Fibroblast of upper back skin (primary cell): ENCODE data around the gene HERC3.

ENCODE experiments used
- DNase-seq: peaks from one replicate; pipeline ENCODE4 v3.0.0-alpha.2; 2013

HERC3 gene

DNA sequence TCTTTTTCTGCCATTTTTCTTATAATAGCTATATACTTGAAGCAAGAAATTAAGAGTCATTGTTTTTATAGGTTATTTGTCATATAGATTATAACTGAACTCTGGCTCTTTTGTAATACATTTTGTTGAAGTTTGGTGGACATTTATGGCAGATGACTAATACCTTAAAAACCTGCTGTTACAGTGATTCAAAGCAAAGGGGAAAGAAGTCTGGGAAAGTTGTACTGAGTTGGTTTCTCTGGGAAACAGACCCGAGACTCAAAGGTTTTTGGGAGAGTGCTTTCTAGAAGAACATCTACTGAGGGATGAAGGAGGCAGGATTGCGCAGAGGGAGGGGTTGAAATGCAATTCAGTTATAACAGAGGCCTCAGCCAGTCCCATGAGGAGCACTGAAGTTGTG, 69.5 kb downstream of the HERC3 start:
- peak; percentile 83 for DNase-seq

DNA sequence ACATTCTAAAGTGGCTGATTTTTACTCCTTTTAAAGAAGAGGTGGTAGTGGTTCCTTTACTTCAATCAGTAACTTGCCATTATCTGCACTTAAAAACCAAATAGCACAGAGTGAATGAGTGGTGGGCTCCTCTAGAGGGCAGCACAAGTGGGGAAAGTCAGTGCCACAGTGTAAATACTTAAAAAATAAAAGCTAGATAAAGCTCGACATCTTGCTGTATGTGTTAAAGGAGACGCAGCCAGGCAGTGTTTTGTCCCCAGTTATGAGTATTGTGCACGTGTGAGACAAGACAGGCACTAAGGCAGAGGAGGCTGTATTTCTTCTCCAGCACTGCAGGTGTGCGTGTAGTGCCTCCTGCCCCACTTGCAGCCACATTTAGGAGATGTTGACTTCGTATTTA, 80.7 kb downstream of the HERC3 start:
- peak; percentile 32 for DNase-seq

DNA sequence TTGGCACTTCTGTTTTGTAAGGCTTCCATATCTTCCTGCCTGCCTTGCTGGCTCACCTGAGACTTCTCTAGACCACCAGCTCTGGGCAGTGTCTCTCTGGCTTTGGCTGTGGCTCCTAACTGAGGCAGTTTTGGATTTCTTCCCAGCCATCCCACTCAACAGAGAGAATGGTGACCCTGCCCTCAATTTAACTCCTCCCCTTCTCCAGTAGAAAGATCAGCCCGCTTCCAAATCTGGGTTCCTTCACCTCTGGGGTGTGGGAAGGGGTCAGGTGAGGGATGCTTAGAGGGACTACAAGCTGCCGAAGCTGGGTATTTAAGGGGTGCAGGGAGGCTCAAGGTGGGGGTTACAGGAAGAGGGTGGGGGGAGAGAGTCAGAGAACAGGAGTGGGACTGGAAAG, 81.6 kb downstream of the HERC3 start:
- DNase-seq, result no peak

DNA sequence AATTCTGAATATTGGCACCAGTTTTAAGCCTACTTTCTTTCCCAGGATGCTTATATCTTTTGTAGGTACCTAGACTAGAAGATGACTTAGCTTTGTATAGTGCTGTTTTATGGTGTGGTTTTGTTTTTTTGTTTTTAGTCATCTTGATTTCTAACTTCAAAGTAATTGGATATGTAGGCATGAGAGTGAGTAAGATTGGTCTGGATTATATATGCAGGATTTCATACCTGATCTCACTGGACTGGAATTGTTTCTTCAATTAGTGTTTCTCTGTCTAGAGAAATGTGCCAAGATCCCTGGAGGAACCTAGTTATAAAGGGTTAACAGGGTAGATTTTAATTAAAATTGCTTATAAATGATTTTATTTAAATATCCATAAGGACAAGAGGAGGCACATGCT, 82.3 kb downstream of the HERC3 start:
- peak; percentile 37 for DNase-seq

DNA sequence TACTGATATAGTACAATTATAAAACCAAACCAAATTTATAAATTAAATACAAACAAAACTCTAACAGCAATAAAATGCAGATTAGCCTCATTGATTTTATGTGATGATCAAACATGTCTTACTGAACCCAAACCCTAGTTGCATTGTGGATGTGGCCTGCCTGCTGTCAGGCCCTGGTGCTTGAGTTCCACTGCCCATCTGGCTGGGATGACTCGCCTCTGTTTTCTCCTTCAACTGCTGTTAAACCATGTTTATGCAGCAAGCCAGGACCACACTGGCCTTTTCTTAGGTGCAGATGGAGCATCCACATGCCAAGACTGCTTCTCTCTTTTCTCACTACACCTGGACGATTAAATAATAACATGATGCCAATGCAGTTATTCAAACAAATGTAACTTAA, 82.7 kb downstream of the HERC3 start:
- peak; percentile 51 for DNase-seq

DNA sequence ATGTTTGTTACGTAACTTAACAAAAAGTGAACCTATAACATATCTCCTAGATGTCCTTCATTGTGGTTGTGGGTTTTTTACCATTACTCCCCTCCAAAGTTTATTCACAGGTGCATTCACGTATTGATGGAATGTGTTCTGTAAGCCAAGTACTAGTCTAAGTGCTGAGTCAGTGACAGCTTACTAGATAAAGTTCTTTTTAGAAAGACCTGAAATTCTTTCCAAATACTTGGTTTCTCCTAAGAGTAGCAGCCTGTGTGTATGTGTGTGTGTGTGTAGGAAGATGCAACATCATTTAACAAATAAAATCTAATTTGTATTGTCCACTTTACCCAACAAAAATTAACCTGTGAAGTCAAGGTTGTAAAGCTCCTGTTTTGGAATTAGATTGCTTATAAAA, 83.3 kb downstream of the HERC3 start:
- peak; percentile 41 for DNase-seq

DNA sequence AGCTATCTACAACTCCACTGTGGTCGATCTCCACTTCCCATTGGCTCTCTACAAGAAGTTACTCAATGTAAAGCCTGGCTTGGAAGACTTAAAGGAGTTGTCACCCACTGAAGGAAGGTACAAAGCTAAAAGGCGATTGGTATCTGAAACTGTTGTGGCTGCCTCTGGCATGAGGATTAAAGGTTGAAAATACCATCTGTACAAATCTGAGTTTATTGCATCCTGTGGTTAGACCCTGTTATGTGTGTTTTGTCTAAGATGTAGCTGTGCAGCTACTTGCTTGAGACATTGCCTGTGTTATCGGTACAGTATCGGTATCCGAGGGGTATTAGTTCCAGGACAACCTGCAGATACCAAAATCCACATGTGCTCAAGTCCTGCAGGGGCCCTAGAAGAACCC, 88.9 kb downstream of the HERC3 start:
- DNase-seq, result no peak

DNA sequence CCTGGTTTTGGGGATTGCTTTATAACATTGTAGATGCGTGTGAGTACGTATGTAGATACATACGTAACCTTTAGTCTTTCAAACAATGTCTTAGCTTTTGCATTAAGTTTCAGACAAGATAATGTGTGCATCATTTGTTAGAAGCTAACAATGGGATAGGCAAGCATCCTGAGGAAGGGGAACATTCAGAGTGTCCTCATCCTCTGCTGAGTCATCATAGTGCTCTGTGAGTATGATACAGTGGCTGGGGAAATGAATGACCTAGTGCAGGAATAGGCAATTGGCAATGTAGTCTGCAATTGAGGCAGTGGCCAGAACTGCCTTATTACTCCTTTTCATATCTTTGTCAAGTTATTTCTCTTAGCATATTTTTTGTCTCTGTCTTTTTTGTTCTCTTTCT, 98.1 kb downstream of the HERC3 start:
- DNase-seq, result peak; percentile 53

DNA sequence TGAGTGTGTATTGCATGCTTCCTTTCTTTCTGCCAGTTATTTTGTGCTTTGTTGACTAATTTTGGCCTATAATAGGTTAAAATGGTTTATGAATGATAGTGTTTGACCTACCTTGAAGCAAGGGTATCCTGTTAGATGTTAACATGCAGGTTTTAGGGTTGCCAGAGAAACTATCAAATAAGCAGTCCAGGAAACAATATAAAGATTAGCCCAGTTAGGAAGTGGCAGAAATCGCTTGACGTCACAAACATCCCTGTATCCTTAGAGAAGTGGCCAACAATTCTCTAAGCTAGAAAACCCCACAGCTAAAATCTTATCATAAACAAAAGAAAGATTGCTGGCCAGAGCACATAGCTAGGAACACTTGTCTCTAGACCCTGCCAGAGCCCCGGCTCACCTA, 101.5 kb downstream of the HERC3 start:
- no peak for DNase-seq

DNA sequence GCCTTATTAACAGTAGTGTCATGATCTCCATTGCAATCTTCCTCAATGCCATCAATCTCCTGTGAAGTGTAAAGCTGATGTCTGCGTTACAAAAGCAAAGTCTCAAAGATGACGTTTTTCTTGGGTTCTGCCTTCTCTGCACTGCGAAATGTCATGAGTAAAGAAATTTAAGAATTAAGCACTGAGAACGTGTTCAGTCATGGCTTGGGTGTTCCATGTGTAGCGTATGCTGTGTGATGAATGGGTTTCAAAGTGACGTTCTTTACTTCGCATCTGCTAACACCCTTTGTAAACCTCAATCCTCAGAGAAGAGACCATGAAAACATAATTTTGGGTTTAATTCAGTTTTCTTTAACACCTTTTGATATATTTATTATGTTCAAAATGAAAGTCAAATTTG, 104.3 kb downstream of the HERC3 start:
- DNase-seq, result no peak

DNA sequence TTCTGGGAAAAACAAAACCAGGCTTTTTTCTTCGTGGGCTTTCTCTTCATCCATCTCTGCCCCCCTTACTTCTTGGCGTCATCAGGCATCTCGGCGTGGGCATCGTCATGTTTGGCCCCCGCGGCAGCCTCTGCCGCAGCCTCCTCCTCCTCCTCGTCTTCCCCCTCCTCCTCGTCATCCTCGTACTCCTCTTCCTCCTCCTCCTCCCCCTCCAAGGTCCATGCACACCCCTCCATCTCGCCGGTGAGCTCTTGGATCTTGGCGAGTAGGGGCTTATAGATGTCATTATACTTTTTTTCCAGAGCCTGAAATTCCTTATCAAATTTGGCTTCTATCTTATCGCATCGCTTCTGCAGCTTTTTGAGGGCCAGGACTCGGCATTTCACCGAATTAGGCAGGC, 104.9 kb downstream of the HERC3 start:
- peak; percentile 18 for DNase-seq

DNA sequence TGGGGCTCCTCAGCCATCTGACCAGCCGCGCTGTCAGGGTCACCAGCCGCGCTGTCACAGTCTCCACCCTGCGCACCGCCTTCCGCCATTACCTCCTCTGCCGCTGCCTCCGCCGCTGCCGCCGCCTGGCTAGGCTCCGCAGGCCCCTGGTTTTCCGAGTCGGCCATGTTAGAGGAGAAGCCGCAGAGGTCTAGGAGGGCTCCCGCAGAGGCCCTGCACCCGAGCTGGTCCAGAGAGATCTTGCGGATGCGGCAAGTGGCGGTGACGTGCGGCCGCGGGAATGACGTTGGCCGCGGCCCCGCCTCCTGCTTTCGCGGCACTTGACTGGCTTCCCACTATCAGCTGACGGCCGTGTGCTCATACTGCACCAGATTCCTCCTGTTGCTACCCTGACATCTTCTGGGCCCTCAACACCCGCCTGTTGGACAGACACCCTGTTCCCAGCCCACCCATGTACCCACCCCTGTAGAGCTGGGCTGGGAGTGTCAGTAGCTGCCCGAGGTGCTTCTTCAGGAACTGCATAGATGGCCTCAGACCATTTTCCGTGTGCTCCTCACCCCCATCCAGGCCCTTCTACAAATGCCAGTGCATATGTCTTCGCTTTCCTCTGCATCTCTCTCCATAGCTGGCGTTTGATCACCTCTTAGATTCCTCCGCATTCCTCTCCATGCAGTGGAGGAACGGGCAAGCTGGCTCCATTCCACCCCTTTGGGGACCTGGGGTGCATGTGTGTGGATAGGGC, 105.5 kb downstream of the HERC3 start, which contains the start of gene NAP1L5:
Gene NAP1L5, minus strand, starts transcription at position 242 of the 742 bp plus-strand sequence. Its CDS starts 75 bp downstream, at position 167.
- DNase-seq, result peak; percentile 65

DNA sequence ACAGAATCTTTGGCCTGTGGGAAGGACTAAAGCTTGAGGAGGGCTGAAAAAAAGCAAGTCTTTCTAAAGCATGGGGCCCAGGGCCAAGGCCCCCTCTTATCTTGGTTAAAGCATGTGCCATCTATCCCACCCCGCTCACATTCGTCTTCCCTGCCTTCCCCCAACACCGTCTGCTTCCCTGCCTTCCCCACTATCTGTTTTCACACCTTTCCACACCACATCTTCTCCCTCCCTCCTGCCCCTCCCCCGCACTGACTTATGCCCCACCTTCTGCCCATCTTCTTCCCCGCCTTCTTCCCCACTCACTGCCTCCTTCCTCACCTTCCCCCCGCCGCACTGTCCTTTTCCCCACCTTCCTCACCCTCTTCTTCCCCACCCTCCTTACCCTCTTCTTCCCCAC, 106.2 kb downstream of the HERC3 start:
- no peak for DNase-seq

DNA sequence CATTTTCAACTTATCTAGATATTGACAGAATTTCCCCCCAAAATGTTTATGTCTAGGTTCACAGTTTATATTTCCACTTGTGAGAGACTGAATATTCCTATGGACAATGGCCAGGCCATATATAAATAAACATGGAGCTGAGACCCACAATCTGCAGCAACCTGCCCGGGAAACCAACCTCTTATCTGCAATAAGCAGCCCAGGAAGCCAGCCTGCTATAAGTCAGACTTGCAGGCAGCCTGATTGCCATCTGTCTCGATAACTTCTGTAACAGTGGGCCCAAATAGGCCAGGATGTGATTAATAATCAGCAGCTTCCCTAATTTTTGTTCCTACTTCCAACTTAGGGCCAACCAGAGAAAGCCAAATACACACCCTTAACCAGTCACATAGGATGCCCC, 110.5 kb downstream of the HERC3 start:
- DNase-seq, result no peak

DNA sequence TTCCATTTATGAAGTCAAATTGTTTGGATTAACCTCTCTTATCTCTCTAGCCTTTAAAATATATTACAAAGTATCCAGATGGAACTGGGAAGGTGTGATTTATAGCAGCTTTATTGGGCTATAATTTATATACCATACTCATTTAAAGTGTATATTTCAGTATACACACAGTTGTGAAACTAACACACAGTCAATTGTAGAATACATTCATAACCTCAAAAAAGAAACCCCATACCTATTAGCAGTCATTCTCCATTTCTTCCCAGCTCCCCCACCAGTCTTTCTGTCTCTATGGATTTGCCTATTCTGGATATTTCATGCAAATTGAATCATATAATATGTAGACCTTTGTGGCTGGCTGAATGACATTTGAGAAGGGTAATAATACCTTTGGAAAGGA, 112.9 kb downstream of the HERC3 start:
- DNase-seq, result no peak

DNA sequence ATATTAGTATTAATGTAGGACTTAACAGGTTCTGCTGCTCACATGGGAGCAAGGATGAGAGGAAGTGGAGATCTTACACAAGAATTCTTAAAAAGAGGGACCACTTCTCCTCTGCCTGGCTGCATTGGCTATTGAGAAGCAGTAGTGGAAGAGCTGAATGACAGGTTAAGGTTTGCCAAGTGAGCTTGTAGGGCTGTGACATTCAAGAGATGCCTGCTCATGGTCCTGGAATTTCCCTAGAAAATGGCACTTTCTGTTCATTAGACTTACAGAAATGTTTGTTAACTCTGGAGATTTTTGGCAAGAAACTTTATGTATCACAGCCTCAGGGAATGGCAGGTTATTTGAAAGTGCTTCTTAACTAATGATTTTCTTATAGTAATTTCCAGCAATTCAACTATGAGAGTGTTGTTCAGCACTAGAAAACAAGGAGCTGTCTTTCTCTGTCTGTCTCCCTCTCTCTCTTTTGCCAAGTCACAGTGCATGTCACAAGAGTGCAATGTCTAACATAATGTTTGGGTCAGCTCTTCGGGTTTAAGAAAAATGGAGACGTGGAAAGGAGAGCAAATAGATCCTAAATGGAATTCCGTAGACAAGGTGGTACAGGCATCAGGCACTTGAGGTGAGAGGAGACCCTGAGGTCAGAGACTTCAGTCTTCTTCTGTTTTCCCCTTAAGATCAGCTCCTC, 113.7 kb downstream of the HERC3 start:
- peak; percentile 24 for DNase-seq

DNA sequence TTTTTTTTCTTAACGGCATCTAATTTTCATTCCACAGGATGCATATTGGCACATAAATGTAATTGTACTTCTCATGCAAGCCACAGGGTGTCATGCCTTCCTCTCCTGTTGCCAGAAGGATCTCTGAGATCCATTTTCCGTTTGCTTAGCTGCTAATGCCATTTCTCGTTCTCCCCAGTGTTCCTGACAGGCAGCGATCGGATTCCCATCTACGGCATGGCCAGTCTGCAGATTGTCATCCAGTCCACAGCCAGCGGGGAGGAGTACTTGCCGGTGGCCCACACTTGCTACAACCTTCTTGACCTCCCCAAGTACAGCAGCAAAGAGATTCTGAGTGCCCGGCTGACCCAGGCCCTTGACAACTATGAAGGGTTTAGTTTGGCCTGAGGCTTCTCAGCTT, 114.3 kb downstream of the HERC3 start:
- peak; percentile 71 for DNase-seq

DNA sequence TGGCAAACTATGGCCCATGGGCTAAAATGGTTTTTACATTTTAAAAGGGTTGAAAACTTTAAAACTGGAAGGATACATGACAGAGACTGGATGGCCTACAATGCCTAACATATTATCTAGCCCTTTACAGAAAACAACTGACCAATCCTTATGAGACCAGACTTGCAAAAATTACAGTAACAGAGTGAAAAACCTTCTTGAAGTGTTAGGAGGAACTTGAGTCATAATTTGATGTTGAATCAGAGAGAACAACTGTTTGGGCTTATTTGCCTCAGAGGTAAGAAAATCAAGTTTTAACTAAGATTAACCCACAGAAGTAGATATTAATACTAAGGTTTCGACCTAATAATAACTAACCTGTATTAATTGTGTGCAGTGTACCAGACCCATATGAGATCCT, 117.7 kb downstream of the HERC3 start:
- DNase-seq, result no peak

DNA sequence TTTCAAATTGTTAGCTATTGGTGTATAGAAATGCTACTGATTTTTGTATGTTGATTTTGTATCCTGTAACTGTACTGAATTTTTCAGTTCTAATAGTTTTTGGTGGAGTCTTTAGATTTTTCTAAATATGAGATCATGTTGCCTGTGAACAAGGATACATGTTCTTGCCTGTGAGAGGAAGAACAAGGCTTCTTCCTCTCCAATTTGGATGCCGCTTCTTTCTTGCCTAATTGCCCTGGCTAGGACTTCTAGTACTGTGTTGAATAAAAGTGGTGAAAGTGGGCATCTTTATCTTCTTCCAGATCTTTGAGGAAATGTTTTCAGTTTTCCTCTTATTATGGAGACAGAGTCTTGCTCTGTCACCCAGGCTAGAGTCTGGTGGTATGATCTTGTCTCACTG, 121.5 kb downstream of the HERC3 start:
- DNase-seq, result no peak

DNA sequence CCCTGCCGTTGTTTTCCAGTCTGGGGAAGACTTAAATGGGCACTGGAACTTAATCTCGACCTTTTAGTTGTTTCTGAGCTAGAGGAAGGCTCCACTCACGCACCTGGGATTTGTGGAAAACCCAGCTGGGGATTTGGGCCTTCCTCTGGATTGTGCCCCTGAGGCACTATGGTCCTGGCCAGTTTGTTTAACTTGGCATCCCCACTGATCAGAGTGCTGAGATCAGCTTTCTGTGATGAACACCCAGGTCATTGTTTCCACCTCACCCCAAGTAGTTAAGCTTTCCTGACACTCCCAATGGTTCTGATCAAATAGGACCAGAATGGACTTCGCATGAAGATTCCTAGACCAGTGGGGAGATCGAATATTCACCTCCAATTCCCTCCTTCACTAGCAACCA, 125.8 kb downstream of the HERC3 start:
- DNase-seq, result no peak

DNA sequence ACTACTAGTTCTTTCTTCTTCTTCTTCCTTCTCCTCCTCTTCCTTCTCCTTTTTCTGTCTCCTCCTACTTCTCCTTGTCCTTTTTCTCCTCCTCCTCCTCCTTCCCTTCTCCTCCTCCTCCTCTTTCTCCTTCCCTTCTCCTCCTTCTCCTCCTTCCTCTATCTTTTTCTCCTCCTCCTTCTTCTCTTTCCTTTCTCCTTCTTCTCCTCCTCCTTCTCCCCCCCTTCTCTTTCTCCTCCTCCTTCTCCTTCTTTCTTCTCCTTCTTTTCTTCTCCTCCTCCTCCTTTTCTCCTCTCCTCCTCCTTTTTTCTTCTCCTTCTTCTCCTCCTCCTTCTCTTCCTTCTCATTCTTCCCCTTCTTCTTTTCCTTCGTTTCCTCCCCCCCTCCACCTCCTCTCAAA, 127.1 kb downstream of the HERC3 start:
- DNase-seq, result no peak

DNA sequence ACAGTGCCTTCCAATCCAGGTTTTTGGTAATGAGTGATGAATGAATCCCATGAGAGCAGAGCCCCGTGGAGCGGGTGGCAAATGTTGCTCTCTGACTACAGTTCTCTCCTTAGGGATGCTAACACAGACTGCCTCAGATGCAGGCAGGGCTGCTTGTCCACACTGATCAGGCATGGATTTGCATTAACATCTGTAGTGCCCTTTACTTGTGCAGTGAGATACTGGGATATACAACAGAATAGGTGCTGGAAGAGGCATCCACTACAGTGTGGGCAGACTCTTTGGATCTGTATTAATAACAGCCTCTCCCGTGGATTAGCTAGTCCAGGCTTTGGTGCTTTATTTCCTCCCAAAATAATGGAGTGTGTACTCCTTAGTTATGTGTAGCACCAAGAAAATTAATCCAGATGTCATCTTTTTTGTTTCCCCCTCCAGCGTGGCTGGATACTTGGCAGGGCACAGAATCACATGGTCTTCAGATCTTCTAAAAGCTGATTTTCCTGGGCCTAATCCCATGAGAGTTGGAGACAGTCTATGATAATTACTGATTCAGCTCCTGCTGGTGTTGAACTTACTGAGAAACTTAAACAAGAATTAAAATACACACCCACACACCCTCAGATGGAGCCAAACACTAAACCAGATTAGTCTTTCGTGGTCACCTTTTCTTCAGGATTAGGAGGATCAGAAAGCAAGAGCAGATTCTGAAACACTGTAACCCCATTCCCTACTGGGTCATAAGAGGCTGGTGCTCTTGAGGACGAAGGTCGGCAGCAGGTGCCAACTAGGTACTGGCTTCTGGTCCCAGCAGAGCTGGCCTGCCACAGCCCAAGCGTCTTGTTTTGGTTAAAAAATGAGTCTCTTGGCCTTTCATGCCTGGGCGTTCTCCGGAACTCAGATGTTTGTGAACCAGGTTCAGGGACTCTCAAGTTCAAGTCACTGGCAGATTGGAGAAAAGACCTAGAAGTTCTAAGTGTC, 128.5 kb downstream of the HERC3 start:
- DNase-seq, result no peak

DNA sequence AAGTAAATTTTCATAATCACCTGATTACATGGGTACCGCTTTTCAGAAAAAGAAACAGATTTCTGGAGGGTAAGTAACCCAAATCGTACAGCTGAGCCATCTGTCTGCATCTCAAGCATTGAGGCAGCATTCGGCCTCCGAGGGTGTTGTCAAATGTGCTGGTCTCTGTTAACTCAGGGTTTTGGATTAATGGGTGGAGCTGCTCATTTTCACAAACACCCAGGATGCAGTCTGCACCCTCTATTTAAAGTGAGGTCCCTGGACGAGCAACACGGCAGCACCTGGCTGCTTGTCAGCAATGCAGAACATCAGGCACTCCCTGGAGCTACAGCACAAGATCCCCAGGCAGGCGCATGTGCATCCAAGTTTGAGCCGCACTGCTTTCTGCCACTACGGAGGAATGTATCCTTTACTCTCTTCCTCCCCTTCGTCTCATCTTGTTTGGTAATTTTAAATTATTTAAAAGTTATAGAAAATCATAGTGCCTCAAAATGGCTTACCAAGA, 130.0 kb downstream of the HERC3 start:
- no peak for DNase-seq
